Ishikawa (cell line): Measurements from ENCODE around the gene ZNF470.

Source experiments
- CEBPB ChIP-seq: IDR thresholded peaks from 2 replicates; pipeline ENCODE4 v1.6.1; 2012
- REST ChIP-seq: IDR thresholded peaks from 2 replicates; pipeline ENCODE4 v1.6.1; 2012; ENCODE audit warnings: low read depth, mild to moderate bottlenecking
- TAF1 ChIP-seq: IDR thresholded peaks from 2 replicates; pipeline ENCODE4 v1.6.1; 2012; ENCODE audit warnings: low read depth, mild to moderate bottlenecking
- TCF12 ChIP-seq: IDR thresholded peaks from 2 replicates; pipeline ENCODE4 v1.6.1; 2012; ENCODE audit warnings: low read depth

GRCh38 chr19:56617531-56617930 lies 50.3 kb downstream of the ZNF470 start:
- TF ChIP-seq REST = no peak
- no peak for TF ChIP-seq CEBPB
- no peak for TF ChIP-seq TAF1
- TF ChIP-seq TCF12 = no peak
